OCI-LY3 (cell line): ENCODE results near the gene EYA4.

Experiments used
- EZH2phosphoT487 ChIP-seq: fragments of 200-600 bp; shearing (Covaris generic); IDR thresholded peaks from 2 replicates; pipeline ENCODE4 v1.6.1; 2018; ENCODE audit warnings: antibody characterized with exemption, mixed run types, low read depth
- TF ChIP-seq, protein P1 (sequence below): fragments of 200-600, 300-600 bp; sonication (generic); IDR thresholded peaks from 2 replicates; pipeline ENCODE4 v1.5.1; 2014; ENCODE audit warnings: antibody characterized with exemption, low read length, low read depth

- TF ChIP-seq, protein P1, sequence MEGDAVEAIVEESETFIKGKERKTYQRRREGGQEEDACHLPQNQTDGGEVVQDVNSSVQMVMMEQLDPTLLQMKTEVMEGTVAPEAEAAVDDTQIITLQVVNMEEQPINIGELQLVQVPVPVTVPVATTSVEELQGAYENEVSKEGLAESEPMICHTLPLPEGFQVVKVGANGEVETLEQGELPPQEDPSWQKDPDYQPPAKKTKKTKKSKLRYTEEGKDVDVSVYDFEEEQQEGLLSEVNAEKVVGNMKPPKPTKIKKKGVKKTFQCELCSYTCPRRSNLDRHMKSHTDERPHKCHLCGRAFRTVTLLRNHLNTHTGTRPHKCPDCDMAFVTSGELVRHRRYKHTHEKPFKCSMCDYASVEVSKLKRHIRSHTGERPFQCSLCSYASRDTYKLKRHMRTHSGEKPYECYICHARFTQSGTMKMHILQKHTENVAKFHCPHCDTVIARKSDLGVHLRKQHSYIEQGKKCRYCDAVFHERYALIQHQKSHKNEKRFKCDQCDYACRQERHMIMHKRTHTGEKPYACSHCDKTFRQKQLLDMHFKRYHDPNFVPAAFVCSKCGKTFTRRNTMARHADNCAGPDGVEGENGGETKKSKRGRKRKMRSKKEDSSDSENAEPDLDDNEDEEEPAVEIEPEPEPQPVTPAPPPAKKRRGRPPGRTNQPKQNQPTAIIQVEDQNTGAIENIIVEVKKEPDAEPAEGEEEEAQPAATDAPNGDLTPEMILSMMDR = no peak
- TF ChIP-seq EZH2phosphoT487 = no peak
These were observed 23.9 kb downstream of the EYA4 start for GRCh38 chr6:133265066-133265465.
